Endometrial microvascular endothelial cells (primary cell): Measurements from ENCODE around the gene SLC6A7. TPM values are rescaled to one million over a fixed set of nuclear protein-coding genes. Genes with fewer than 3 reads are reported as not detected.

ENCODE experiments used
- in situ Hi-C: cut with HindIII; loops from 2 replicates; pipeline ENCODE4 v1.10.0; 2017; ENCODE audit warnings: low sequenced_read_pairs, low pct_unique_long_range_greater_than_20kb; ENCODE audit errors: inconsistent ontology term
- total RNA-seq: library from RNA; depleted of rRNA; stranded (reverse); fragments of >200 nt; gene quantifications from one replicate; pipeline ENCODE4 v1.2.3, GENCODE V29; 2015; ENCODE audit errors: inconsistent ontology term

Gene SLC6A7
- total RNA-seq, result not detected

- in situ Hi-C loops, result no loop called here
These were observed at the start of gene SLC6A7 for GRCh38 chr5:150189728-150190502. Gene SLC6A7, plus strand, starts transcription at chr5:150190062. Its CDS starts 266 bp downstream, at chr5:150190328.

DNA sequence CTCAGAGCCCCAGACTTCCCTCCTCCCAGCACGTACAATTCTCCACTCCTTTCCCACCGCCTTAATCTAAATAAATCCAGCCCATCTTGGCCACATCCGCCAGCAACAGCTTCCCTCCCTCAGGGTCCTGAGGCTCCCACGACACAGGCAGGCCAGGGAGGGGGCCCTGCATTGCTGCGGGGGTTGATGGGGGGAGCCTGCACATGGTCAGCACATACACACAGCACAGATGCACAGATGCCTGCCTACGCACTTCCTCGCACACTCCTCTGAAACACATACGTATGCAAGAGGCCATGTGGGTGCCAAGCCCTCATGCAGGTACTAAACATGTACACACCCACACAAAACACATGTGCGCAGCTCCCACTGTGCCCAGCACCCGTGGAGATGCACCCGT, 49.0 kb upstream of the SLC6A7 start:
- in situ Hi-C loops, result no loop called here

DNA sequence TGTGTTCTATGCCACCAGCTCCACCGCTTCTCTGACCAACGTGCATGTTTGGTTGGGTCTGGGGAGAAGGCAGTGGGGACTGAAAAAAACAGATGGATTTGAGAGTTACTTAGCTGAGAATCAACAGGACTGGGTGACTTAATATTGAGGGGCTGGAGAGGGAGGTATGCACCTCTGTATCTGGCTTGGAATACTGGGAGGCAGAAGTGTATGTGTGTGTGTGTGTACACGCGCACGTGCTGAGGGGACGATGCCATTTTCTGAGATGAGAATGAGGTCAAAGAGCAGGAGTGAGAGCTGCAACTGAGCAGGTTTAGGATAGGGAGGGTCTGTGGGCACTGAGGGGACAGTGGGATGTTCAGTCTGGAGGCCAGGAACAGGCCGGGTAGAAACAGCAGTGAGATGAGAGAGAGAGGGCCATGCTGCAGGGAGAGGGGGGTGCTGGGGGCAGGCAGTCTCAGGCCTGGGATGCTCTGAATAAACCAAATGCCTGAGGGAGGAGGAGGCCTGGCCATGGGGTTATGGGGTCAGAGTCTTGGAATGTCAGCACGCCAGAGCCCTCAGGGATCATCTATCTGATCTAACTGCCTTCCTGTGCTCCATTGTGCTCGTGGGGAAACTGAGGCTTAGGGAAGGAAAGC, 48.2 kb upstream of the SLC6A7 start:
- in situ Hi-C loops, result no loop called here

GRCh38 chr5:150142185-150142958, 47.5 kb upstream of the SLC6A7 start:
- in situ Hi-C loops, result no loop called here

- in situ Hi-C loops, result no loop called here
These were observed 46.9 kb upstream of the SLC6A7 start for GRCh38 chr5:150142959-150143349.

DNA sequence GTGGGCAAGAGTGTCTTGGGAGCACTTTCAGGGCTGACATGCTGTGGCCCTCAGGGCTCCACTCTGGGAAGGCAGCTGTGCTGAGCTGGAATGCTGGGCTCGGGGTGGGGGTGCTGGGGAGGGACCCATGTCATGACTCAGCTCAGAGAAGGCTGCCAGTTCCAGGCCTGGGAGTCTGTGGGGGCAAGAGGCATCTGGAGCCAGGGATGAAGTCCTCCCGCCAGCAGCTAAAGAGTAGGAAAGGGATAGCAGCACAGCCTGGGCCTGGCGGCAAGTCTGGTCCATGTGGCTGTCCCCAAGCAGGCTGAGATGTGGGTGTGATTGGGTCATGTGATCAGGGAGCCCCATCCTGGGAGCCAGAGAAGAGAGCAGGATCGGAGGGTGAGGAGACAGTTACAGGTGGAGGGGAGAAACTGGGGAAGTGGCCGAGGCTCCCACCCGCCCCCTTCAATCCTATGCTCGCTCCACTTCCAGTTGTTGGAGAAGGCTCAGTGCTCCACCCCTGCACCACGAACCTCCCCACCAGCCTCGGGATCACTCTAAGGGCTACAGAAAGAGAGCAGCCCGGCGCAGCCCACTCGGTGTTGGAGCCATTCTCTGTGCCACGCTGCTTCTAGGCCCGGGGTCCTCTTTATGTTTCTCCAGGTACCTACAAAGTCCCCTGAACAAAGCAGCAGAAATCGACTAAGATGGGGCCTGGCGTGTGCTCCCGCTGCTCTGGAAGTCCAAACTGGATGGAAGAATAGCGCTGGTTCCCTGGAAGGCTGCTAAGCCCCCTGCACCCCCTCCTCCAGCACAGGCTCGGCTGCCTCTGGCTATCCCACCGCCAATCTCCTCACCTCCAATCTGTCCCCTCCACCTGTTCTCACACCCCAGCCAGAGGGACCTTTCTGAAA, 46.3 kb upstream of the SLC6A7 start:
- in situ Hi-C loops, result no loop called here

- in situ Hi-C loops, result no loop called here
These were observed 45.5 kb upstream of the SLC6A7 start for GRCh38 chr5:150144246-150144801.

- in situ Hi-C loops, result no loop called here
These were observed 45.0 kb upstream of the SLC6A7 start for GRCh38 chr5:150144879-150145278.

DNA sequence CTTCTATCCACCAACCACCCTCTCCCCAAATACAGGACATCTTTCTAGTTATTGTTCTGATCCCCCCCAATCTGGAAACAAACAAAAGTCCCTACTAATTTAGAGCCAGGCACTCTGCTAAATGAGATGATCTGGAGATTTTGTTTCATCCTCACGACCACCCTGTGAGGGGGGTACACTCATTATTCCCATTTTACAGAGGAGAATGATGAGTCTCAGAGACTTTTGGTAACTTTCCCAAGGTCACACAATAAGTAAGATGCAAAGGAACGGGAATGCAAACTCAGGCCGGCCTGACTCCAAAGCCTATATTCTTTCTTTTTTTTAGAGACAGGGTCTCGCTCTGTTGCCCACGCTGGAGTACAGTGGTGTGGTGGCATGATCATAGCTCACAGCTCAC, 43.6 kb upstream of the SLC6A7 start:
- in situ Hi-C loops, result no loop called here

- in situ Hi-C loops, result no loop called here
These were observed 42.8 kb upstream of the SLC6A7 start for GRCh38 chr5:150146862-150147601.

- in situ Hi-C loops, result no loop called here
These were observed 42.2 kb upstream of the SLC6A7 start for GRCh38 chr5:150147670-150148069.

- in situ Hi-C loops, result no loop called here
These were observed 41.5 kb upstream of the SLC6A7 start for GRCh38 chr5:150148117-150148927.

- in situ Hi-C loops, result no loop called here
These were observed 40.2 kb upstream of the SLC6A7 start for GRCh38 chr5:150149618-150150017.

DNA sequence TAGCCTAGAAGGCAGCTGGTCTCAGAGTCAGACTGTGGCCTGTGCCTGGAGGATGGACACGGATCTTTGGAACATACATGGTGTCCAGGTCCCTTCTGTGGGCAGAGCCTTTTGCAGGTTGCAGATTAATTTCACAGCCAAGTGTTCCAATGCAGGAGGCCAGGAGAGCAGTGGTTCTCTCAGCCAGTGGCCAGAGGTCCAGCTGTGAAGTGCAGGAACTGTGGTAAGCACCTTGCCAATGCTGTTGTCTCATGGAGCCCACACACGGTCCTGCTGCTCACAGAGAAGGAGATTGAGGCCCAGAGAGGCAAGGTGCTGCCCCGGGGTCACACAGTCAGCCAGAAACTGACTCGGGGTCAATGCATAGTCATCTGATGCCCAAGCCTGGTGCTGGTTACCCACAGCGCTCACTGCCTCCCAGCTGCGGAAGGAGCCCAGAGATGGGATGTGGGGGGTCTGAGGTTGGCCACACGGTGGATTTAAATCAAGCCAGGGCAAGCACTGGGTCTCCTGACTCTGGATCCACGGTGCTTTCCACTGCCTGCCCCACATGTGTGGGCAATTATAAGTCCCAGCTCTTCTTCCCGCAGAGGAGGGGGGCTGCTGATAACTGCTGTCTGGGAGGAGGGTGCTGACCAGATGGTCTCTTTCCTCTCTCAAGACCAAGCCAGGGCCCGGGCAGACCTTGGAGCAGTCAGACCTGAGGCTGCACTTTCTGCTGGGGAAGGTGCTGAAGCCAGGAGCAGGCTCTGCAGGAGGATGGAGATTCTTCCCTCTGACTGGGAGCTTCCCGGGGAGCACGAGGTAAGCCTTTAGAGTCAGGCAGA, 37.0 kb upstream of the SLC6A7 start:
- in situ Hi-C loops, result no loop called here

GRCh38 chr5:150153483-150153882, 36.4 kb upstream of the SLC6A7 start:
- in situ Hi-C loops, result no loop called here

DNA sequence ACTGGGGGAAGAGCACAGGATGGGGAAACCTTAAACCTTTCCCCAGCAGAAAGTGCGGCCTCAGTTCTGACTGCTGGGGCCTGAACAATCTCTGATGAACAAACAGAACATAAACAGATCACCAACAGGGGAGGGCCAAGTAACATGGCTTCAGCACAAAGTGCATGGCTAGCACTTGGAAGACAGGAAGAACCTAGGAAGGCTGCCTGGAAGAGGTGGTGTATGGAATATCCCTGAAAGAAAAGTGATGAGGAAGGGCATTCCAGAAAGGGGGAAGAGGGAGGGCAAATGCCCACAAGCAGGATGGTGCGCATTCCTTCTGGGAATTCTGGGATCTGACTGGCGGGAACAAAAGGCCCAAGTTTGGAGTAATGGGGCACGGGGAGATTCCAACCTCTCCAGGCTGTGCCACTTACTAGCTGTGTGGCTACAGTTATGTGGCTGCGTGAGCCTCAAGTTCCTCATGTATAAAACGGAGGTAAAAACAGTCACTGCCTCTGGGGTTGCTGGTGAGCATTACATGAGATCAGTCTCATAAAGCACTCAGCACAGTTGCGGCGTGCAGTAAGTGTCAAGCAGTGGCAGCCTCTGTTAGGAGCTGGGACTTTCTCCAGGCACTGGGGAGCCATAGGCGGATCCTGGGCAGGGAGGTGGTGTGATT, 35.8 kb upstream of the SLC6A7 start:
- in situ Hi-C loops, result no loop called here
